ENCODE data around the gene MIER3.

The MIER3 gene

GRCh38 chr5:56896763-56897162 lies 55.2 kb downstream of the MIER3 start:
- no peak for DNase-seq (ENCODE audit: low read depth)

- DNase-seq (ENCODE audit: low read depth), result no peak
Measured at GRCh38 chr5:56893251-56893951, 58.5 kb downstream of the MIER3 start.

GRCh38 chr5:56881571-56881970 lies 70.4 kb downstream of the MIER3 start:
- DNase-seq (ENCODE audit: low read depth), result no peak

DNA sequence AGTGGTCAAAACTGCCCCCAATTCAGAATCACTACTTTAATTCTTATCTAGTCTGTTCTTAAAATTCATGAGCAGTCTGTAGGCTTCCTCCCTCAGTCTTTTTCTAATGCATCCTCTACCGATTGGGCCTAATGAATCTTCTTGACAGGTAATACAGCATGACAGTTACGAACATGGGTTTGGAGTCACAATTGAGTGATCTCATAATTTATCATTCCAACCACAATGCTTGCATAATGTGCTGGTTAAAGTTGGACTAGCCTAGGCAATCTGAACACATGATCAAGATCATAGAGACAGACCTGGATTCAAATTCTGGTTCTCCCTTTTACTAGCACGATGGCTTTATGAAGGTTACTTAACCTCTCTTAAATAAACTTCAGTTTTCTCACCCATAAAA lies 75.6 kb downstream of the MIER3 start:
- DNase-seq (ENCODE audit: low read depth), result no peak

GRCh38 chr5:56873056-56873455 lies 78.9 kb downstream of the MIER3 start:
- no peak for DNase-seq (ENCODE audit: low read depth)

DNA sequence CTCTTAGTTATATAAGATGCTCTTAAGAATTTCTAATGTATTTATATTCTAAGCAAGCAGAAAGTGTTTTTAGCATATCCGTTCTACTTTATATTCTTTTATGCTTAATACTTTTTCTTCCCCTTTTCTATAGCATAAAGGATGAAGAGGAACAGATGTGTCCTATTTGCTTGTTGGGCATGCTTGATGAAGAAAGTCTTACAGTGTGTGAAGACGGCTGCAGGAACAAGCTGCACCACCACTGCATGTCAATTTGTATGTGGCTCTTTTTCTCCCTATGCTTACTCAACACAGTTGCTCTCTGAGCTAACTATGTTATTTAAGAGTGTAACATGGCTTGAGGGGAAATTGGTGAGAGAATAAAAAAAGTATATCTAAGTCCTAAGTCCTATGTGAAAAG lies 80.1 kb downstream of the MIER3 start:
- DNase-seq (ENCODE audit: low read depth), result no peak

All from stimulated activated CD8-positive, alpha-beta memory T cell treated with anti-CD3 and anti-CD28 coated beads, Interleukin-12 subunit alpha, Interleukin-12 subunit beta, amount 100 ng/mL, for 4 hours (primary cell).